ENCODE measurements around the gene COPB2. TPM values are rescaled to one million over a fixed set of nuclear protein-coding genes. Genes with fewer than 3 reads are reported as not detected.
A peak's percentile ranks its signal among the peaks of the same experiment; 100 is the strongest.
"Not testable (repeated sequence)": the region's sequence is repeated elsewhere in the genome, so short reads cannot be mapped to it uniquely, and the experiment has no call there.

The COPB2 gene
- 164 TPM for polyA plus RNA-seq (ENCODE audit: insufficient read length)
- long read RNA-seq, donor 1, transcript COPB2-201 (22 exons, 3,360 nt): major isoform, 11 of 19 reads
- long read RNA-seq, donor 1, partial matches to known transcripts: 6 of 19 reads
- long read RNA-seq, donor 1, other reads (novel, unspliced or antisense): 0 of 19 reads
- long read RNA-seq, donor 2, transcript COPB2-201 (22 exons, 3,360 nt): major isoform, 14 of 105 reads
- long read RNA-seq, donor 2, partial matches to known transcripts: 54 of 105 reads
- long read RNA-seq, donor 2, other reads (novel, unspliced or antisense): 32 of 105 reads
- long read RNA-seq, donor 3, transcript COPB2-201 (22 exons, 3,360 nt): major isoform, 8 of 31 reads
- long read RNA-seq, donor 3, partial matches to known transcripts: 22 of 31 reads
- long read RNA-seq, donor 3, other reads (novel, unspliced or antisense): 0 of 31 reads
- long read RNA-seq, donor 4: 0 reads
- long read RNA-seq, donor 5, transcript COPB2-201 (22 exons, 3,360 nt): major isoform, 16 of 222 reads
- long read RNA-seq, donor 5, partial matches to known transcripts: 107 of 222 reads
- long read RNA-seq, donor 5, other reads (novel, unspliced or antisense): 94 of 222 reads
- long read RNA-seq, donor 6, transcript COPB2-201 (22 exons, 3,360 nt): major isoform, 10 of 24 reads
- long read RNA-seq, donor 6, partial matches to known transcripts: 12 of 24 reads
- long read RNA-seq, donor 6, other reads (novel, unspliced or antisense): 0 of 24 reads
- long read RNA-seq, donor 7, transcript COPB2-201 (22 exons, 3,360 nt): major isoform, 15 of 39 reads
- long read RNA-seq, donor 7, partial matches to known transcripts: 21 of 39 reads
- long read RNA-seq, donor 7, other reads (novel, unspliced or antisense): 0 of 39 reads
- long read RNA-seq, donor 8, transcript COPB2-201 (22 exons, 3,360 nt): major isoform, 5 of 6 reads
- long read RNA-seq, donor 8, partial matches to known transcripts: 0 of 6 reads
- long read RNA-seq, donor 8, other reads (novel, unspliced or antisense): 0 of 6 reads

- peak; percentile 99 for DNase-seq
Measured at GRCh38 chr3:139389552-139390368, at the start of gene COPB2. Gene COPB2 (minus strand): TSS chr3:139389647. CDS start chr3:139389550, 97 bp downstream.

GRCh38 chr3:139434764-139435307 lies 45.4 kb upstream of the COPB2 start:
- no peak for DNase-seq

GRCh38 chr3:139434228-139434627 lies 44.8 kb upstream of the COPB2 start:
- DNase-seq: no peak

GRCh38 chr3:139433089-139433488 lies 43.6 kb upstream of the COPB2 start:
- no peak for DNase-seq

- no peak for DNase-seq
Measured at GRCh38 chr3:139430493-139430892, 41.0 kb upstream of the COPB2 start.

GRCh38 chr3:139427283-139428060 lies 38.0 kb upstream of the COPB2 start:
- peak; percentile 80 for DNase-seq

- no peak for DNase-seq
Measured at GRCh38 chr3:139425745-139426400, 36.4 kb upstream of the COPB2 start.

- DNase-seq: no peak
Measured at GRCh38 chr3:139423232-139423631, 33.8 kb upstream of the COPB2 start.

- no peak for DNase-seq
Measured at GRCh38 chr3:139421460-139421859, 32.0 kb upstream of the COPB2 start.

GRCh38 chr3:139421040-139421439 lies 31.6 kb upstream of the COPB2 start:
- no peak for DNase-seq

- DNase-seq: no peak
Measured at GRCh38 chr3:139418144-139418543, 28.7 kb upstream of the COPB2 start.

- no peak for DNase-seq
Measured at GRCh38 chr3:139416275-139416674, 26.8 kb upstream of the COPB2 start.

GRCh38 chr3:139414608-139415224 lies 25.3 kb upstream of the COPB2 start:
- DNase-seq: no peak

- DNase-seq: not testable (repeated sequence)
Measured at GRCh38 chr3:139412891-139413290, 23.4 kb upstream of the COPB2 start.

- DNase-seq: not testable (repeated sequence)
Measured at GRCh38 chr3:139401155-139401554, 11.7 kb upstream of the COPB2 start.

- no peak for DNase-seq
Measured at GRCh38 chr3:139396707-139397106, 7.3 kb upstream of the COPB2 start.

GRCh38 chr3:139394116-139394515 lies 4.7 kb upstream of the COPB2 start:
- DNase-seq: no peak

GRCh38 chr3:139388821-139389551 lies 461 bp downstream of the COPB2 start:
- no peak for DNase-seq

- no peak for DNase-seq
Measured at GRCh38 chr3:139388077-139388476, 1.4 kb downstream of the COPB2 start.
